ENCODE data around the gene DLG1. TPM values are rescaled to one million over a fixed set of nuclear protein-coding genes. Genes with fewer than 3 reads are reported as not detected.

The DLG1 gene
- polyA plus RNA-seq, 4 donors, result 73.5 to 98.8 (median 94.4) TPM

GRCh38 chr3:197006860-197007259, 291.6 kb downstream of the DLG1 start:
- DNase-seq (ENCODE audit: low read depth in 4 of 4, low spot score in 3 of 4), result no peak

GRCh38 chr3:197006446-197006845, 292.0 kb downstream of the DLG1 start:
- no peak for DNase-seq (ENCODE audit: low read depth in 4 of 4, low spot score in 3 of 4)

GRCh38 chr3:197003461-197004385, 294.7 kb downstream of the DLG1 start:
- DNase-seq (ENCODE audit: low read depth in 4 of 4, low spot score in 3 of 4), result no peak

- peak in 2 of 4 donors; percentile 56 to 62 for DNase-seq (ENCODE audit: low read depth in 4 of 4, low spot score in 3 of 4)
Measured at GRCh38 chr3:197002701-197003454, 295.5 kb downstream of the DLG1 start.

GRCh38 chr3:197001972-197002700, 296.3 kb downstream of the DLG1 start:
- no peak for DNase-seq (ENCODE audit: low read depth in 4 of 4, low spot score in 3 of 4)

- no peak for DNase-seq (ENCODE audit: low read depth in 4 of 4, low spot score in 3 of 4)
Measured at GRCh38 chr3:197001106-197001971, 297.1 kb downstream of the DLG1 start.

GRCh38 chr3:197000211-197000610, 298.2 kb downstream of the DLG1 start:
- DNase-seq (ENCODE audit: low read depth in 4 of 4, low spot score in 3 of 4), result no peak

GRCh38 chr3:196998966-196999760, 299.2 kb downstream of the DLG1 start:
- no peak for DNase-seq (ENCODE audit: low read depth in 4 of 4, low spot score in 3 of 4)

- DNase-seq (ENCODE audit: low read depth in 4 of 4, low spot score in 3 of 4), result no peak
Measured at GRCh38 chr3:196997311-196997710, 301.1 kb downstream of the DLG1 start.

GRCh38 chr3:196996454-196997265, 301.8 kb downstream of the DLG1 start:
- DNase-seq (ENCODE audit: low read depth in 4 of 4, low spot score in 3 of 4), result no peak

- no peak for DNase-seq (ENCODE audit: low read depth in 4 of 4, low spot score in 3 of 4)
Measured at GRCh38 chr3:196995646-196996355, 302.6 kb downstream of the DLG1 start.

GRCh38 chr3:196995027-196995426, 303.4 kb downstream of the DLG1 start:
- no peak for DNase-seq (ENCODE audit: low read depth in 4 of 4, low spot score in 3 of 4)

- no peak for DNase-seq (ENCODE audit: low read depth in 4 of 4, low spot score in 3 of 4)
Measured at GRCh38 chr3:196994056-196994455, 304.4 kb downstream of the DLG1 start.
